CD4-positive, alpha-beta T cell (primary cell): ENCODE measurements around the gene PELI2. TPM values are rescaled to one million over a fixed set of nuclear protein-coding genes. Genes with fewer than 3 reads are reported as not detected.

Source experiments
- ATAC-seq: fragments of 200-7000 bp; cut with Tn5 transposase; one replicate; pipeline ENCODE4 v1.10.0; 2022; ENCODE audit warnings: mild to moderate bottlenecking; ENCODE audit not compliant: poor library complexity
- CTCF ChIA-PET: fragments of 350-600 bp; sonication (Branson Sonifier 250); formaldehyde crosslinking; loops from one replicate; lab custom pipeline; 2021; ENCODE audit warnings: antibody characterized with exemption, inconsistent platforms; lab: Charles Lee
- POLR2A ChIA-PET: fragments of 350-600 bp; sonication (Branson Sonifier 250); formaldehyde crosslinking; loops from one replicate; lab custom pipeline; 2021; ENCODE audit warnings: antibody characterized with exemption, inconsistent platforms; lab: Charles Lee
- DNase-seq, 14 experiments: peaks; one replicate each; pipeline ENCODE4 v3.0.0-alpha.2; 2013 to 2020; ENCODE audit warnings: mixed read lengths in 2 of 14
- H3K27ac ChIP-seq, 2 donors: one replicate each; pipeline versions ENCODE4 v1.5.1 to v1.7.0; 2013; ENCODE audit warnings: low read length in 2 of 2, low read depth in 1 of 2, mild to moderate bottlenecking in 1 of 2
- H3K27me3 ChIP-seq, 2 experiments: 1 replicate in 1 of 2; 2 replicates in 1 of 2; pipeline versions ENCODE4 v1.6.1 to v1.7.0; 2013; ENCODE audit warnings: low read length in 2 of 2, control low read depth in 1 of 2, mild to moderate bottlenecking in 1 of 2, moderate library complexity in 1 of 2; ENCODE audit not compliant: insufficient read depth in 2 of 2, control insufficient read depth in 1 of 2
- H3K36me3 ChIP-seq: one replicate; pipeline ENCODE4 v1.6.1; 2013; ENCODE audit warnings: low read length, control low read depth; ENCODE audit not compliant: insufficient read depth
- H3K4me1 ChIP-seq: one replicate; pipeline ENCODE4 v1.6.1; 2013; ENCODE audit warnings: low read length, control low read depth; ENCODE audit not compliant: insufficient read depth
- H3K4me3 ChIP-seq: one replicate; pipeline ENCODE4 v1.5.1; 2013; ENCODE audit warnings: mild to moderate bottlenecking, low read length, moderate library complexity
- H3K9me3 ChIP-seq, 2 experiments: 1 replicate in 1 of 2; 2 replicates in 1 of 2; pipeline versions ENCODE4 v1.6.1 to v1.7.0; 2013; ENCODE audit warnings: low read length in 2 of 2, mild to moderate bottlenecking in 2 of 2, control low read depth in 1 of 2, moderate library complexity in 1 of 2; ENCODE audit not compliant: control insufficient read depth in 1 of 2, insufficient read depth in 1 of 2
- H3K27ac Mint-ChIP-seq: one replicate; pipeline ENCODE4 v1.8.0; 2020; ENCODE audit warnings: mixed read lengths
- H3K27me3 Mint-ChIP-seq: one replicate; pipeline ENCODE4 v1.8.0; 2021; ENCODE audit warnings: mixed read lengths
- H3K36me3 Mint-ChIP-seq: one replicate; pipeline ENCODE4 v1.8.0; 2021; ENCODE audit warnings: low read depth, mixed read lengths
- H3K4me1 Mint-ChIP-seq: one replicate; pipeline ENCODE4 v1.8.0; 2021; ENCODE audit warnings: low read depth, mixed read lengths
- H3K4me3 Mint-ChIP-seq: one replicate; pipeline ENCODE4 v1.8.0; 2020; ENCODE audit warnings: mild to moderate bottlenecking, mixed read lengths
- H3K9me3 Mint-ChIP-seq: one replicate; pipeline ENCODE4 v1.8.0; 2020; ENCODE audit warnings: mixed read lengths
- CTCF ChIP-seq: fragments of 200-600 bp; IDR thresholded peaks from one replicate; pipeline ENCODE4 v1.8.0; 2022; ENCODE audit warnings: antibody characterized with exemption, mild to moderate bottlenecking
- intact Hi-C, 2 experiments: fragments of 100-400 bp; cut with DNase I in 1 of 2; cut with micrococcal nuclease in 1 of 2; formaldehyde crosslinking; loops; one replicate each; pipeline versions ENCODE4 v1.15.1 to v1.9.0; 2023 to 2025; cut with DNase I, micrococcal nuclease
- total RNA-seq, 174 experiments: library from RNA in 2 of 174; stranded (reverse) in 2 of 174; gene quantifications; one replicate each; pipeline ENCODE4 v1.2.3 and lab custom pipeline; 2021 to 2026

PELI2 gene
- total RNA-seq, 2 experiments from 2014 or later: 12.2 to 15.9 TPM

GRCh38 chr14:56224691-56225681 is 106.8 kb downstream of the PELI2 start:
- ChIA-PET CTCF (no interaction called here), POLR2A (no interaction called here)
- no peaks in the 10 kb centered on the region for H3K4me1 ChIP-seq
- H3K9me3 ChIP-seq: peaks cover 0 to 5% of the 10 kb centered on the region in 2 experiments
- Mint-ChIP-seq H3K27me3 (no peaks in the 10 kb centered on the region), H3K4me1 (peaks cover 12% of the 10 kb centered on the region), H3K27ac (no peak overlapping the region), H3K9me3 (peaks cover 7% of the 10 kb centered on the region), H3K36me3 (peaks cover 4% of the 10 kb centered on the region), H3K4me3 (no peak overlapping the region)
- H3K27ac ChIP-seq: no peak overlapping the region
- no peak for ATAC-seq
- no peak for DNase-seq
- no peak overlapping the region for H3K4me3 ChIP-seq
- H3K36me3 ChIP-seq: no peaks in the 10 kb centered on the region
- intact Hi-C loops: no loop called here
- TF ChIP-seq CTCF: no peak
- no peaks in the 10 kb centered on the region for H3K27me3 ChIP-seq

GRCh38 chr14:56235388-56235787 is 117.2 kb downstream of the PELI2 start:
- Mint-ChIP-seq H3K9me3 (no peaks in the 10 kb centered on the region), H3K36me3 (peaks cover 5% of the 10 kb centered on the region), H3K4me3 (no peak overlapping the region), H3K27me3 (no peaks in the 10 kb centered on the region), H3K4me1 (no peaks in the 10 kb centered on the region), H3K27ac (no peak overlapping the region)
- intact Hi-C loops: no loop called here
- no peaks in the 10 kb centered on the region for H3K4me1 ChIP-seq
- ChIA-PET POLR2A (no interaction called here), CTCF (interaction anchor here (1.0 kb wide), 1 partner anchor 18 kb away, joined by 3 read pairs; no protein-coding TSS in a partner anchor)
- H3K27me3 ChIP-seq: no peaks in the 10 kb centered on the region
- no peak for TF ChIP-seq CTCF
- H3K27ac ChIP-seq: no peak overlapping the region
- ATAC-seq (no peak), DNase-seq (no peak)
- H3K36me3 ChIP-seq: no peaks in the 10 kb centered on the region
- no peaks in the 10 kb centered on the region for H3K9me3 ChIP-seq
- no peak overlapping the region for H3K4me3 ChIP-seq

GRCh38 chr14:56237398-56237797 is 119.2 kb downstream of the PELI2 start:
- Histone ChIP-seq H3K9me3 (no peaks in the 10 kb centered on the region), H3K4me3 (no peak overlapping the region), H3K27me3 (no peaks in the 10 kb centered on the region), H3K27ac (no peak overlapping the region), H3K4me1 (no peaks in the 10 kb centered on the region), H3K36me3 (no peaks in the 10 kb centered on the region)
- TF ChIP-seq CTCF: no peak
- ChIA-PET CTCF (no interaction called here), POLR2A (no interaction called here)
- intact Hi-C loops: no loop called here
- H3K36me3 Mint-ChIP-seq: peaks cover 7% of the 10 kb centered on the region
- ATAC-seq: no peak
- DNase-seq: no peak
- H3K27ac Mint-ChIP-seq: no peak overlapping the region
- H3K4me1 Mint-ChIP-seq: no peaks in the 10 kb centered on the region
- H3K27me3 Mint-ChIP-seq: no peaks in the 10 kb centered on the region
- H3K9me3 Mint-ChIP-seq: no peaks in the 10 kb centered on the region
- H3K4me3 Mint-ChIP-seq: no peak overlapping the region
